Activated CD4-positive, alpha-beta T cell treated with anti-CD3 and anti-CD28 coated beads, Interleukin-2, amount 50 U/mL, for 48 hours (primary cell): Measurements from ENCODE around the gene SGPL1.
"Not testable (repeated sequence)": the region's sequence is repeated elsewhere in the genome, so short reads cannot be mapped to it uniquely, and the experiment has no call there.

ENCODE experiments used
- DNase-seq, 2 experiments: peaks; one replicate each; pipeline ENCODE4 v3.0.0-alpha.2; 2020

Gene SGPL1, protein sequence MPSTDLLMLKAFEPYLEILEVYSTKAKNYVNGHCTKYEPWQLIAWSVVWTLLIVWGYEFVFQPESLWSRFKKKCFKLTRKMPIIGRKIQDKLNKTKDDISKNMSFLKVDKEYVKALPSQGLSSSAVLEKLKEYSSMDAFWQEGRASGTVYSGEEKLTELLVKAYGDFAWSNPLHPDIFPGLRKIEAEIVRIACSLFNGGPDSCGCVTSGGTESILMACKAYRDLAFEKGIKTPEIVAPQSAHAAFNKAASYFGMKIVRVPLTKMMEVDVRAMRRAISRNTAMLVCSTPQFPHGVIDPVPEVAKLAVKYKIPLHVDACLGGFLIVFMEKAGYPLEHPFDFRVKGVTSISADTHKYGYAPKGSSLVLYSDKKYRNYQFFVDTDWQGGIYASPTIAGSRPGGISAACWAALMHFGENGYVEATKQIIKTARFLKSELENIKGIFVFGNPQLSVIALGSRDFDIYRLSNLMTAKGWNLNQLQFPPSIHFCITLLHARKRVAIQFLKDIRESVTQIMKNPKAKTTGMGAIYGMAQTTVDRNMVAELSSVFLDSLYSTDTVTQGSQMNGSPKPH

DNA sequence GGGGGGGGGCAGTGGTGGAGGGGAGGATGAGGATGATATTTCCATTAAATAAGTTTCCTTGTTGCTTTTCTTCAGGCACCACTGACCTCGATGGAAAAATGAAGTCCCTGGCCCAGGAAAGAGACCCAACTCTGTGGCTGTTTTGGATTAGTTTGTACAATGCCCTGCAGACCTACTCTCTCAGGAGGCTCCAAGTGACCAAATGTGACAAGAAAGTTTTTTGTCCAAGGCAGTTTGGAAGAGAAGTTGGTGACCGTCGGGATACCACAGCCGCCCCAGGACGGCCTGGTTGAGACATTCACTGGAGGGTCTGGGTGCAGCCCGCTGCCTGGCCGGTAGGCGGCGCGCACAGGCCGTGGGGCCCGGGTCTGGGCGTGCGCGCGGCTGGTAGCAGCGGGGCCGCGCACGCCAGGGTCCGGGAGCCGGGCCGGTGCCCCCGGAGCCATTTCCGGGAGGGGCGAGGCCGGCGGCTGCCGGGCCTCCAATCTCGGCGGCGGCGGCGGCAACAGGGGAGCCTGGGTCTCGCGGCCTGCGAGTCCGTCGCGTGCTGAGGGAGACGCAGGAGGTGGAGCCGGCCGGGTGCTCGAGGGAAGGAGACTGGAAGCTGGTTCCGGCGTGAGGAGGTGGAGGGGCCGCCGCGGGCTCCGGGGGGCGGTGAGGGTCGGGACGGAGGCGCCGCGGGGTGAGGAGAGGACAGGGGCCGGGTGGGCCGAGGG lies at the start of gene SGPL1:
Gene SGPL1 (plus strand): TSS at position 445 of the 716 bp plus-strand sequence. CDS start 906 bp downstream, outside the sequence.
- DNase-seq = peak; percentile 89 to 91

DNA sequence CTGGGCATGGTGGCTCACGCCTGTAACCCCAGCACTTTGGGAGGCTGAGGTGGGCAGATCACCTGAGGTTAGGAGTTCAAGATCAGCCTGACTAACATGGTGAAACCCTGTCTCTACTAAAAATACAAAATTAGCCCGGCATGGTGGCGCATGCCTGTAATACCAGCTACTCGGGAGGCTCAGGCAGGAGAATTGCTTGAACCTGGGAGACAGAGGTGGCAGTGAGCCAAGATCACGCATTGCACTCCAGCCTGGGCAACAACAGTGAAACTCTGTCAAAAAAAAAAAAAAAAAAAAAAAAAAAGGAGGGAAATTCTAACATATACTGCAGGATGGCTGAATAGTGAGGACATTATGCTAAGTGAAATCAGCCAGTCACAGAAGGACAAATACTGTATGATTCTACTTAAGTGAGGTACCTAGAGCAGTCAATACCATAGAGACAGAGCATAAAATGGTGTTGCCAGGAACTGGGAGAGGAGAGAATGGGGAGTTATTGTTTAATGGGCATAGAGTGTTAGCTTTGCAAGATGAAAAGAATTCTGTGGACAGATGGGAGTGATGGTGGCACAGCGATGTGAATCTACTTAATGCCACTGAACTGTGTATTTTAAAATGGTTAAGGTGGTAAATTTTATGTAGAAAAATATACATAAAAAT lies 47.6 kb upstream of the SGPL1 start:
- DNase-seq = not testable (repeated sequence)

DNA sequence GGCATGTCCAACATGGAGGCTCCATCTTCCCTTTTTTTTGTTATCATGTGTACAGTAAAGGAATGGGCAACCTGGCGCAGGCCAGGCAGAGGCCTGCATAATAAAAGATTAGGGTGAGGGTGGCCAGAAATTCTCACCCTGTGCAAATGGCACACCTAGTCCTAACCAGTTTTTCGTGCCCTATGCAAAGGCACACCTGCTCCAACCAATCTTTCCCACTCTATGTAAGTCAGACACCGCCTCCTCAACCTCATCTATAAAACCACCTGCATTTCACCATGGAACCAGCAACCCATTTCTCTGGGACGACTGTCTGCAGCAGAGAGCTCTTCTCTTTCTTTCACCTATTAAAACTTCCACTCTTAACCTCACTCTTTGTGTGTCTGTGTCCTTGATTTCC lies 46.6 kb upstream of the SGPL1 start:
- no peak for DNase-seq

DNA sequence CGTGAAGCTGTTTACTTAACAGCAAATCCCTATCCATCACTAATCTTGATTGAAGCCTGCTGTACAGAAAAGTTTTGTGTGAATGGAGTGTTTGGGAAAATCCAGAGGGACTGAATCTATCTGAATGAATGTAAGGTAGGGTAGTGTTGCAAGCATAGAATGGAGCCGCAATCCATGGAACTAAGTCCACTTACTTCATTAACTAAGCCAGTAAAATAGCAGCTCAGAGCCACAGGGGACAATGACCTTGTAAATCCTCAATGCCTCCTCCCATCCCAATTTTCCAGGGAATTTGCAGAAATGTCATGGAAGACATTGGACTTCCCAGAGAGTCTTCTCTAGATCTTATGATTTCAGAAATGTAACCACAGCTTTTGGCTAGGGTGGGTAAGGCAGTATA lies 45.7 kb upstream of the SGPL1 start:
- no peak for DNase-seq

DNA sequence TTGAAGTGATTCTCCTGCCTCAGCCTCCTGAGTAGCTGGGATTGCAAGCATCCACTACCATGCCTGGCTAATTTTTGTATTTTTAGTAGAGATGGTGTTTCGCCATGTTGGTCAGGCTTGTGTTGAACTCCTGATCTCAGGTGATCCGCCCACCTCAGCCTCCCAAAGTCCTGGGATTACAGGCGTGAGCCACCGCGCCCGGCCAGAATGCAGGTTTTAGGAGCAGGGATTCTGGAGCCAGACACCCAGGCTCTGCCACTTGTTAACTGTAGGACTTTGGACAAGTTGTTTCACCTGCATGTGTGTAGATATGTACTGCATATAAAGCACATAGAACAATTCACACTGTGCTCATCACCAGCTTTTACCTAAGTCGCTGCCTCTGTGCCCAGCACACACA lies 45.2 kb upstream of the SGPL1 start:
- not testable (repeated sequence) for DNase-seq

DNA sequence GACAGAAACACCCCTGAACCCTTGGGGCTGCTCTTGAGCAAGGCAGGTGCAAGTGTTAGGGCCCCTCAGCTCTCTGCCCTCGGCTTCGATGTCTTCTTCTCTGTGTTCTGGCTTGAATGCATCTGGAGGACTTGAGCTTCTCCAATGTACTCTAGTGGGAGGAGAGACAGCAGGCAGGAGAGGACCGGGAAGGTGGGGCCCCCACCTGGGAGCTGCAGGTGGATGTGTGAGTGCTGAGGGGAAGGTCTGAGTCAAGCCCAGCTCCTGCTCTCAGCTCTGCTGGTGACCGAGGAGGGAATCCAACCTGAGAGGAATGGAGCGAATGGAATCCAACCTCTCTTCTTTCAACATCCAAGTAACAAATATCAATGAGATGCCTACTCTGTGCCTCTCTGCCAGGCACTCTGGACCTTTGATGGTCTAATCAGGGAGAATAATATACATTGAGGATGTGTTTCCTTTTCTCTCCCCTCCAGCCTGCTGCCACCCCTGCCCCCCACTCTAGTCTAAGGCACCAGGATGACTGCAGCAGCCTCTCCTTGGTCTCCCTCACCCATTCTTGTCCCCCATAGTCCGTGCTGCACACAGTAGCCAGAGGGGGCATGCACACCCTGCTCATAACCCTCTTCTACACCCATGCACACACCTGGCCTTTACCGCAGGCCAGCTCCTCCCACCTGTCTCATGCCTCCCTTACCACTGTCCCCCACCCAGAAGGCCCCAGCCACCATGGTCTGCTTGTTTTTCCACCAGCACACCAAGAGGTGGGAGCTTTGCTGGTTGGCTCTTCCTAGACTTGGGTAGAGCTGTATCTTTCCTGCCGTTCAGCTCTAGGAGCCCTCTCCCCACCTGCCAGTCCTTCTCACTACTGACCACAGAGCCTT lies 44.2 kb upstream of the SGPL1 start:
- no peak for DNase-seq

DNA sequence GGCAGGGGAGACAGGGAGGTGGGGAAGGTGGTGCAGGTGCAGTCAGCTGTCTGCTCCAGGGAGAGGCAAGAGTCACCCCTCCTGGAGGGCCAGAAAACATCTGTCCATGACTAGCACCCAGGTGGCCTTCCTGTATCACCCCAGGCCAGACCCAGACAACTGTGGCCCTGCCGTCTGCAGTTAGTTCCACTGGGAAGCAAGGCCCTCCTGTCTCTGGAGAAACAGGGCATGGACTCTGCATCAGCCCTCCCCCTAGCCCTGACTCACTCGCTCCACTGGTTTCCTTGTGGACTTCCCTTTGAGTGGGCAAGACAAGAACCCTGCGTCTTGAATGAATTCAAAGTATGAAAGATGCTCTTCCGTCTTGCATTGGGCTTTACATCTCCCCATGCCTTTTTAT lies 43.1 kb upstream of the SGPL1 start:
- DNase-seq = no peak

DNA sequence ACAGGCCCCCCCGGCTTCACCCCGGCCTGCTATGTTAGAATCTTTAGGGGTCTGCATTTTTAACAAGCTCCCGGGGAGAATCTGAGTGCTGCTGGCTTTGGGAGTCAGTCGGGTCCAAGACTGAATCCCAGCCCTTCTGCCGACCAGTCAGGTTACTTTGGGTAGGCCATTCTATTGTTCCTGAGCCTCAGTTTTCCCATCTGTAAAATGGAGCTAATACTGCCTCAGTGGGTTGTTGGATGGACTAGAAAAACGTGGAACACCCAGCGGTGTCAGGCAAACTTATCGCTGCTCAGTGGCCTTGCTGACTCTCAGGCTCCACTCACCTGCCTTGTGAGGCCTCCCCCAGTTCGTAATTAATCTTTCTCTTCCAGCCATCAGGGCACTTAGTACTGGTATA lies 42.3 kb upstream of the SGPL1 start:
- no peak for DNase-seq

DNA sequence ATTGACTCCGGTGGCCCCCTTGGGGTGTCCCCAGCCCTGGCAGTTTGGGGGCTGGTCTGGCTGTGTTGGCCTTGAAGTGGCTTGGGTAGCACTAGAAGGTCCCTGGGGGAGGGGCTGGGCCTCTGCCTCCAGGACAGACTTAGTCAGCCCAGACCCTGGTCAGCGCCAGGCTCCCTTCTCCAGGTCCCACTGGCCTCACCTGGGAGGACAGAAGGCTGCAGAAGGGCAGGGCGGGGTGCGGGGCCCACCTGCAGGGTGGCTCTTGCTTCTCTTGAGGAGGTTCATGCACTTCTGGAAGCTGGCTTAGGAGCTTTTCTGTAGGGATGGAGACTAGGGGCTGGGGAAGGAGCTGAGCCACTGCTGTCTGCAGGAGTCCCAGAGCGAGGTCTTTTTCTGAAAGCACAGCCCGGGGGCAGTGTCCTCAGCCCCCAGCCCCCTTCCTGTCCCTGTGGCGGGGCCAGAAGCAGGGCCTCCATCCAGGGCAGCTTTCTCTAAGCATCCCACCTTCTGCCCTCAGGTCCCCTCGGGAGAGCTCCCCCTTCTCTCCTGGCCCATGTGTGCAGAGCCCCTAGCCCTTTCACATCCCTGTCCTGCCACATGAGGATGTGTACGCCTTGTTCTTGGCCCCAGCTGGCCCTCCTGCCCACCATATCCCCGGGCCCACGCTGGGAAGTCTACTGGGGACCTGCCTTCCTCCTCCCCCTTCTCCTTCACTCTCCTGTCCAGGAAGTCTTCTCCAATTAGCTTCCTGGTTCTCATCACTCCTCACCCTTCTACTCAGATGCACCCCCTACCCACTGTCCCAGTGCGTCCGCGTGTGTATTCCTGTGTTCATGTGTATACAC lies 41.6 kb upstream of the SGPL1 start:
- no peak for DNase-seq

DNA sequence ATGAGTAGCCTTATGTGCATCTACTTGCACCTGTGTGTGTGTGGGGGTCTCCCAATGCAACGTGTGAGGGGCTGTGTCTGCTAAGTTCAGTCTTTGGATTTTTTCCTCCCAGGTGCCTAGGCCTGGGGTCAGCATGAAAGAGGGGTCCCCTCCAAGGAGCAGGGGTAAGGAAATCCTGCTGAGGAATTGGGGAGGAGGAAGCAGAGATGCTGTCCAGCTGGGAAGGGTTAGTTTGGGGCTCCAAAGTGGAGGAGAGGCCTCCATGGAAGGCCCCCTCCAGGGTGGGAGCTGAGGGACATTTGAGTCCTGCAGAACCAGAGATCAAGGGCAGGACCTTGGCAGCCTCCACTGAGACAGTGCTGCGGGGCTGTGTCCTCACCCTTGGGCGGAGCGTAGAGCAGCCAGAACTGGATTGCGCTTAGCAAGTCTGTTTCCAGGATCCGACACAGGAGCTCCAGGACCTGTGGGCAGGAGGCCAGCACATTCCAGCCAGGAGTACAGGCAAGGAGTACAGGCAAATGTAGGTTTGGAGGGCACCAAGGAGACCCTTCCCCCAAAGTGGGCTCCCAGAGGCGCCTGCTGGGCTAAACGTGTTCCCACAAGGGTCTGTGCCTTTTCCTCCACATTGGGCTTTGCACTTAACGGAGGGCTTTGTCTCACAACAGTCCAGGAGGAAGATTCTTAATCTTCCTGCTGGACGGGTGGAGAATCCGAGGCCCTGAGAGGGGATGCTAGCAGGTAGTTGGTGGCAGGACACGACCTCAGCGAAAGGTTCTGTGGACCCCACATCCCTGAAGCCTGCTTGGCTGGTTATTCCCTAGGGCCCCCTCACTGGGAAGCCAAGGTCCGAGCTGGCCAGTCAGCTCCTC lies 40.7 kb upstream of the SGPL1 start:
- DNase-seq = no peak

DNA sequence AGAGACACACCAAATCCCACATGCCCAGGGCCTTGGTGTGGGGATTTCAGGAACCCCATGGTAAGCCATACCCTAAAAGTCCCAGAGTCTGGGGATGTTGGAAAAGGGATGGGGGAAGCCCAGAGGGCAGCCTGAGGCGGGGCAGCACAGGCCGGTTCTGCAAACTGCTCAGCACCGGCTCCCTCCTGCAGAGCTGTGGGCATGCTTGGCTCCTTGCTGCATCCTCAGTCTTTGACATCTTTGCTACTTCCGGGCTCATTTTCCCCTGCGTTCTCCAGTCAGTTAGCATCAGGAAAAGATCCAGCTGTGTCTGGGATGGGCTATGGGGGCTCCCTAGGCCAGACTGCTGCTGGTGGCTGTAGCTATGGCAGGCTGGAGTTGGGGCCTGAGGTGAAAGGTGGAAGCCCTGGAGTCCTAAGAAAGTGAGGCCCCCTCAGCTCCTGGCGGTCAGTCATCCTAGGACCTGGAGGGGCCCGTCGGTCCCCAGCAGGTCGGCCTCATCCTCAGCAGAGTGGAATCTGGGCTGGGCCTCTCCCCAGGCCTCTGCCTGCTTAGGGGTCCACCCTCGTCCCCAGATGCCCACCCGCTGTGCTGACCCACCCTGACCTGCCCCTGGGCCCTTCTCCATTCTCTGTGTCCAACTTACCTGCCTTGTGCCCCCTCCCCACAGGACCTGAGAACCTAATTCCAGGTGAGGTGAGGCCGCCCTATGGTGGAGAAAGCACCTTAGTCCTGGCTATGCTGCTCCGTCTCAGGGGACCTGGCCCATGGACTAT lies 39.9 kb upstream of the SGPL1 start:
- no peak for DNase-seq

DNA sequence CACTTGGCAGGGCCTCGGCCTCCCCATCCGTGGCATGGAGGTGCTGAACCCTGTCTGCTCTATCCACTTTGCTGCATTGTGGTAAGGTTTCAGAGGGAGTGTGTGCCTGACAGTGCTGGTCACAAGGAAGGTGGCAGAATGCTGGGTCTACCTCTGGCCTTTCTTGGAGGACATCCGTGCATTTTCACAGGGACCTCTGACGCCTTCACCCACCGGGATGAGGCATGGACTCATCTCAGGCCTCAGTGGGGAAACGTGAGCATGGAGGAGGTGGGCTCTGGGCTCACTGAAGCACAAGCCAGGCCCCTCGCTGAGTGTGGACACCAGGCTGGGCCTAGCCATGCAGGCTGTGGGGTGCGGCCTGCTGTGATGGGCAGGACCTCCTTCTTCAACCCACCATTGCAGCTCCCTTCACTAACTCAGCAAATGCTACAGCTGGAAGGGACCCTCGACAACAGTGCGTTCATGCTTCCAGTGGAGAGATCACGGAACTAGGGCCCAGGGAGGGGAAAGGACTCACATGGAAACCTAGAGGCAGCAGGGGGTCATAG lies 39.2 kb upstream of the SGPL1 start:
- DNase-seq = no peak

DNA sequence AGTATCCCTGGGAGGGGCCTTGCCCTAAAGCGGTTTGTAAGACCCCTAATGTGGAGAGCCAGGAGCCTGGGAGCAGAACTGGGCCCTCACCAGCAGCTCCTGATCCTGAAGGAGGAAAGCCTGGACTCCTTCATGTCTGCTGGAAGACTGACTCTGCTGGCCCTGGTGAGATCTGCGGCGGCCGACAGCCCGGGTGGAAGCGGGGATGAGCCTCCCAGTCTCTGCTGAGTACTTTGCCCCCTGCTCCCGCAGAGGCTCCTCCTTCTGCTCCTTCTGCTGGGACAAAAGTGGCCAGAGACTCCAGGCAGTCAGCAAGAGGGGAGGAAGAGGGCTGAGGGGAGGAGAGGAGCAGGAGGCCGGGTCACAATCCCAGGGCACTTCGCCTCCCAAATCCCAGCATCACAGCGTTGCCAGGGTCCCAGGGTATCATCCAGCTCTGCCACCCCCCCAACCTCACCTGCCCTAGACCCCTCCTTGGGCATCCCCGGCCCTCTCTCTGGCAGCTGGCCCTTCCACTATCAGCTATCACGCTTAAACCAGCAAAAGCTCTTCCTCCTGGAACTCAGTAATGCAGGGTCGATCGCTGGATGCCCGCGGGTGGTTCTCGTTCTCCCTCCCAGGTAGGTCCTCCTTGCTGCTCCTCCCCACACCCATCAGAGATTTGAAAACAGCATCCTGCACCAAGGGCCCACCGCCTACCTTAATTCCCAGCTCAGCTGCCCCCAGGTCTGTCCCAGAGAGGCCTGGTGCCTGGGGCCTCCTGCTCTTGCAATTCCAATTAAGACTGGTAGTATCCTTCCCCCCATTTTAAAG lies 38.5 kb upstream of the SGPL1 start:
- no peak for DNase-seq

DNA sequence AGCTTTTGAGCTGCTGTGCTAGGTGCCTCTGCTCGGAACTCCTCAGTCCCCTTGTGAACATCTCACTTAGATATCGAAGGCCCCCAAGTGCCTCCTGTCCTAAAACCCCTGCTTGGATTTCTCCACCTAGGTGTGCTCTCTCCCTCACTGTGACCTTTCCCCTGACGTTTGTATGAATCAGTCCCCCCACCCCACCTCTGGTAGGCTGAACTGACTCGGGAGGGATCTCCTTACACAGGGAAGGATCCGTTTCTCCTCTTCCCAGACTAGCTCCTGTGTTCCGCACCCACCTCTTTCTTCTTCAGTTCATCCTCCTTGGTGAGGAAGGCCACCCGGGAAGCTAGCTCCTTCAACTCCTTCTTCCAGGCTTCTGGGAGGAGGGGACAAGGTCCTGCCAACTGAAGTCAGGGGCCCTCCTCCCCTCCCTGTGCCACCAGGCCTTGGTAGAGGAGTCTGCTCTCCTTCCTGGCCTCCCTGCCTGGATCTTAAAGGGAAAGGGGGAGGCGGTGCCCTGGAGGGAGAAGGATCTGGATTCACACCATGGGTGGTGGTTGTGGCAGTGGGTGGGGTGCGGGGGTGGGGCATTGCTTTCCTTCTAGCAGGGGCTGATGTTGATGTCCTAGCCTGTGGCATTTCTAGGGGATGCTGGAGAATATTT lies 37.4 kb upstream of the SGPL1 start:
- no peak for DNase-seq

DNA sequence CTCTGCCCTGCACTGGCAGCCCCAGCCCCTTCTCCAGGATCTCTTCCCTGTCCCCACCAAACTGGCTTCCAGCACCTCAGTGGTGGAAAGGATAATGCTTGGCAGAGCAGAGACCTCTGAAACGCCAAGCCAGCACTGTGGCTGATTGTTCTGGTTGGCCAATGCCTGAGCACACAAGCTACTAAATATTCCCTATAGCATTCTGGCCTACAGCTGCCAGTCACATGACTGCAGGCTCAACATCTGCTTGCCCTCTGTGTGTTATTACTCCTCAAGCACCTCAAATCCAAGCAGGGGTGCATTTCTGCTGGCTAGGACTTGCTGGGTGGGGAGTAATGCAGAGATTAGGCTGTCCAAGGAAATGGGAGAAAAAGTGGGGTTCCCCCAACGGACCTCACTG lies 36.7 kb upstream of the SGPL1 start:
- DNase-seq = no peak

DNA sequence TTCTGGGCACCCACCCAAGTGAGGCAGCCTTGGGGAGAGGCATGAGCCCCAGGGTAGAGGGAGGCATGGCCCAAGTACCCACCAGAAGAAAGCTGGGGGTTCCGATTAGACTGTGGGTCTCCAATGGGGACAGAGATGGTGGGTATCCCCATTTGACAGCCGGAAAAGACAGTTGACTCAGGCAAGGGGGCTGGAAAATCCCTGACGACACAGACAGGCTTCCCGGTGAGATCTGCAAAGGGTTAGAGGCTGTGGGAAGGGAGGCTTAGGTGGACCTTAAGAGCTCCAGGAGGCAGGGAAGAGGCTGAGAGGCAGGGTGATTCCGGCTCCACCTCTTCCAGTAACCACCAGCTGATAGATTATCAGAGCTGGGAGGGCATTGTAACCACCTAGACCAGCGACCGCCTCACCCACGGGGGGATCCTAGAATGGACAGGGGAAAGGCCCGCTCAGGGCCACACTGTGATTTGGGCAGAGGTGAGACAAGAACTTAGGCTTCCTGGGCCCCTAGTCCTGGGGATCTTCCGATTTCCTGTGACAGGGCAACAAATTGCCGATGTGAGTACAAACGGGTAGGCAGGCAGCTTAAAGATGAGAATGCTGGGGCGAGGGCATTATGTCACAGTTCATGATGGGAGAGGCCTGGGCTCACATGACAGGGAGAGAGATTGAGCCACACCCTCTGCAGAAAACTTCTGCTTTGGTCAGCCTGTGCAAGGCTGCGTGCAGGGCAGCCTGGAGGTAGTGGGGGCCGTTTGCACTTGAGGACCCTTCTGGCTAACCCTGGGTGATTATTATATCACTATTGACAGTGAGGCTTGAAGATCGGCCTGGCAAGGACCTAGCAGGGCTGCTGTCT lies 36.0 kb upstream of the SGPL1 start:
- no peak for DNase-seq

DNA sequence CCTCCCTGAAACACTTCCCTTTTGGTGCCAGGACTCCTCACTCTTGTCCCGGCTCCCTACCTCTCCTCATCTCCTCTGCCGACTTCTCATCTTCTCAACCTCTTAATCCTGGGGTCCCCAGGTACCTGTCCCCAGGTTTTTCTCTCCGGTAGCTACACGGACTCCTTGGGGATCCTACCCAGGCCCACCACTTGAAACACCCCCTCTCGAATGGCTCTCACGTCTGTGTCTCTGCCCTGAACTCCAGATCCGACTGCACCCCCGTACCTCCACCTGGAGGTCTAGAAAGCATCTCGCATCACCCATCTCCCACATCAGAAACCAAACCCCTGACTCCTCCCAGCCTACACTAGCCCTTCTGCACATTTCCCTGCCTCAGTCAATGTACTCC lies 35.4 kb upstream of the SGPL1 start:
- no peak for DNase-seq
